ENCODE data around the gene COP1.

The COP1 gene

GRCh38 chr1:175976865-175977642, 230.0 kb downstream of the COP1 start:
- no peak for DNase-seq (ENCODE audit: low read depth in 2 of 3, low spot score in 1 of 3)

GRCh38 chr1:175969231-175969630, 237.9 kb downstream of the COP1 start:
- DNase-seq (ENCODE audit: low read depth in 2 of 3, low spot score in 1 of 3), result no peak

- no peak for DNase-seq (ENCODE audit: low read depth in 2 of 3, low spot score in 1 of 3)
These were observed 238.5 kb downstream of the COP1 start for GRCh38 chr1:175968486-175969172.

DNA sequence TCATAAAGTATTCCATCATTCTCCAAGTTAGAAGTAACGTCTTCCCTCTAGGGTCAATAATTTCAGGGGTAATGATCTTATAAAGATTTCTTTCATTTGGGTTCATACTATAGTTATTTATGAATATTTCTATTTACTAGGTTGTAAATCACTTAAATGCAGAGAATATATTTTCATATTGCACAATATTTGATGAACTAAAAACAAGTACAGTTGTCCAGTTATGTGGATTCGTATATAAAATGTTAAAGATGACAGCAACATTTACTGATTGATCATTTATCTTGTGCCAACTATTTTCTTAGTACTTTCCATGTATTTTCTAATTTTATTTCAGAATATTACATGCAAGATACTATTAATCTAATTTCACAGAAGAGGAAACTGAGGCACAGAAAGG, 243.3 kb downstream of the COP1 start:
- DNase-seq (ENCODE audit: low read depth in 2 of 3, low spot score in 1 of 3), result no peak

DNA sequence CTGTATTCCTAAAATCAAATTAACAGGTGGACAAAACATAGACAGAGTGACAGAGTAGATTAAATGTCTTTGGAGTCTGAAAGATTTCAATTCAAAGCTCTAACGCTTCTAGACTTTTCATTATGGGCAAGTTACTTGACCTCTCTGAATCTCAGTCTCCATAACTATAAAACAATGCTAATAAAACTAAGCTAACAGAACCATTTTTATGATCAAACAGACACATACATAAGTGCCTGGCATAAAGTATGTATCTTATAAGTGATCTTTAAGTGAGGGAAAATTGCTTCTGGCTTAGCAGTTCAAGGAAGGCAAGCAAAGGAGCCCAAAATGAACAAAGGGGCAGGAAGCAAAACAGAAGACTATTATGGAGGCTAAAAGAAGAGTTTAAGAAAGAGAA, 246.9 kb downstream of the COP1 start:
- DNase-seq (ENCODE audit: low read depth in 2 of 3, low spot score in 1 of 3), result no peak

- no peak for DNase-seq (ENCODE audit: low read depth in 2 of 3, low spot score in 1 of 3)
These were observed 255.5 kb downstream of the COP1 start for GRCh38 chr1:175951627-175952026.

GRCh38 chr1:175947771-175948170, 259.3 kb downstream of the COP1 start:
- no peak for DNase-seq (ENCODE audit: low read depth in 2 of 3, low spot score in 1 of 3)

DNA sequence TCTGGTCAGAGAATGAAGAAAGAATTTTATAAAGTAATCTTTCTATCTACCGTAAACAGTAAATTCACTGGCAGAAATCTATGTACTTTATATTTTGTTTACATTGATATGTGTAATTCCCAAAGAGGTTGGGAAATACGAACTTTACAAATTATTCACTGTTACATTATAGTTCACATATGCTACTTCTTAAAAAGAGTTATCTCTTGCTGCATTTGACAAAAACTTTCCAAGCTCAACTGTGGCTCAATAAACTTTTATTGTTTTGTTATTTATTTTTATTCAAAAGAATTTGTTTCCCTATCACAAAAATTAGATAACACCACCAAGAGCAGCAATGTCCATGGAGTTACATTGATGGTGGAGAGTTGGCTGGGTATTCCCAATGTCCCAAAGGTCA, 262.5 kb downstream of the COP1 start:
- no peak for DNase-seq (ENCODE audit: low read depth in 2 of 3, low spot score in 1 of 3)

GRCh38 chr1:175941164-175941563, 265.9 kb downstream of the COP1 start:
- DNase-seq (ENCODE audit: low read depth in 2 of 3, low spot score in 1 of 3), result no peak

- DNase-seq (ENCODE audit: low read depth in 2 of 3, low spot score in 1 of 3), result no peak
These were observed 270.4 kb downstream of the COP1 start for GRCh38 chr1:175936736-175937135.

GRCh38 chr1:175935566-175936115, 271.4 kb downstream of the COP1 start:
- no peak for DNase-seq (ENCODE audit: low read depth in 2 of 3, low spot score in 1 of 3)

- no peak for DNase-seq (ENCODE audit: low read depth in 2 of 3, low spot score in 1 of 3)
These were observed 271.9 kb downstream of the COP1 start for GRCh38 chr1:175935166-175935565.

DNA sequence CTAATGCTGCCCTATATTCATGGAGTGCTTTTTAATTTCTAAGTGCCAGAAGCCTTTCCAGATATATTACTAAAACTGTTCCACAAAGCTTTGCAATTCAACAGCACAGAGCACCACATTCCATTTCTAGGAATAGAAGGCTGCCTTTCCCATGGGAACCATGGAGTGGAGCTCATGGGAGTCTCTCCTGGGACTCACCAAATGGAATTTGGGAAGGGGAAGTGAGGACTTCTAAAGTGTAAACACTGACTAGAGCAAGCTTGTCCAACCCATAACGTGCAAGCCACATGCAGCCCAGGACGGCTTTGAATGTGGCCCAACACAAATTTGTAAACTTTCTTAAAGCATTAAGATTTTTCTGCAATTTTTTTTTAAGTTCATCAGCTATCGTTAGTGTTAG, 273.3 kb downstream of the COP1 start:
- no peak for DNase-seq (ENCODE audit: low read depth in 2 of 3, low spot score in 1 of 3)

GRCh38 chr1:175927944-175928343, 279.1 kb downstream of the COP1 start:
- no peak for DNase-seq (ENCODE audit: low read depth in 2 of 3, low spot score in 1 of 3)

DNA sequence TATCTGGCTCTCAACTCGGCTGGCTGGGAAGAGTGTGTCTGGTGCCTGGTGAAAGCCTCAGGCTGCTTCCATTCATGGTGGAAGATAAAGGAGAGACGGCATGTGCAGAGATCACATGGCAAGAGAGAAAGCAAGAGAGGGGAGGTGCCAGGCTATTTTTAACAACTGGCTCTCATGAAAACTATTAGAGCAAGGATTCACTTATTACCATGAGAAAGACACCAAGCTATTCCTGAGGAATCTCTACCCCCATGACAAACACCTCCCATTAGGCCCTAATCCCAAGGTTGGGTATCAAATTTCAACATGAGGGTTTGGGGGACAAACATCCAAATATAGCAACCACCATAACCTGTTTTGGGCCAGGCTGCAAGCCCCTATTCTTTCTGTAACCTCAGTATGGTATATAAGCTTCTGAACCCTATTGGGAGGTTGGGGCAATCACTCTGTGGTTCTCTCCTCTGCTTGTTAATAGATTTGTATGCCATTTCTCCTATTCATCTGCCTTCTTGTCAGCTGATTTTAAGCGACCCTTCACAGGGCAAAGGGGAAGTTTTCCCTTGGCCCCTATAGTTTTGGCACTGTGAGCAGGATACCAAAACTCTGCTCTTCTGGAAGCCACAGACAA, 284.7 kb downstream of the COP1 start:
- DNase-seq (ENCODE audit: low read depth in 2 of 3, low spot score in 1 of 3), result no peak

DNA sequence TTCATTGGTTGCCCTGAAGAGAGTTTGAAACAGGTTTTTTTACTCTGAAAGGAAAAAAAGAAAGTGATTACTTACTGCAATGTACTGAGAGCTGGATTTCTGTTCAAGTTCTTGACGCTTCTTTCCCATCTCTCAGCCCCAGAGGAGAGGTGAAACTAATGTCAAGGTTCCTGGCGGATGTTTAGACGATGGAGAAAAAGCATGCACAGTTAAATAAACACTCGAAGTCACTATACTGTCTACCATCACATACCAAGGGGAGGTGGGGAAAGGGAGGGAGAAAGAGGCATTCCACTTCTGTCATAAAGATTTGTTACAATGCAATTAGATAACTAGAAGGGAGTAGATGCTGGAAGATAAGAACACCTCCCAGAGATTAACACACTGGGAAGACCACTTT, 286.7 kb downstream of the COP1 start:
- DNase-seq (ENCODE audit: low read depth in 2 of 3, low spot score in 1 of 3), result no peak

DNA sequence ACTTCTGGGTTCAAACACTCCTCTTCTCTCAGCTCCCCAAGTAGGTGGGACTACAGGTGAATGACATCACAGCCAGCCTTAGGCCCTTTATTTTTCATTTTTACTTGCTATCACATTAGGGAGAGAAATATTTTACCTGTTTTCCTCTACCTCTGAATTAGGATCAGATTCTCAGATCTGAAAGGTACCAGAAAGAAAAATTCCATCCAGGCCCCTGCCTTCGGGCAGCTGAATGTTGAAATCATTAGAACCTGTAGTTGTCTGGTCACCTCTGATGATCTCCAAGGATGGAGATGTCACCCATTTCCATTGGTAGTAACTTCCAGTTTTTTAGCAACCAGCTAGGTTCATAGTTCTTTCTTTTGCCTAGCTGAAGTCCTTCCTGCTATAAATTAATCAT, 288.1 kb downstream of the COP1 start:
- no peak for DNase-seq (ENCODE audit: low read depth in 2 of 3, low spot score in 1 of 3)

DNA sequence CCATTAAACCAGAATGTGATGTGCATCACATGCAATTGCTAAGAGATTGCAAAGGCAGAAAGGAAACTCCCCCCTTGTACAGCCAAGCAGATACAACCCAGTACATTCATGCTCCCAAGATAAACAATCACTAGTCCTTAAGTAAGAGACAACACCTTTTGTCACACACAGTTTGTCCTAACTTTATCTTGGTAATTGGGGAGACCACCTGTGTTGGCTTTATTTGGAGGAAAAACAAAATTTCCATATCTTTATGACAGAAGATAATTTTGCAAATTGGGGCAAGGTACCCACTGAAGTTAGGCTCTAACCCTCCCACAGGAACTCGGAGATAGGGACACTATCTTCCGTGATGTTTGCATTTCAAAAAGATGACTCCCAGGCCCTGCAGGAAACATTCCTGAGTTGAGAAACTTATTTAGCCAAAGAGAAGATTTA, 288.7 kb downstream of the COP1 start:
- no peak for DNase-seq (ENCODE audit: low read depth in 2 of 3, low spot score in 1 of 3)

DNA sequence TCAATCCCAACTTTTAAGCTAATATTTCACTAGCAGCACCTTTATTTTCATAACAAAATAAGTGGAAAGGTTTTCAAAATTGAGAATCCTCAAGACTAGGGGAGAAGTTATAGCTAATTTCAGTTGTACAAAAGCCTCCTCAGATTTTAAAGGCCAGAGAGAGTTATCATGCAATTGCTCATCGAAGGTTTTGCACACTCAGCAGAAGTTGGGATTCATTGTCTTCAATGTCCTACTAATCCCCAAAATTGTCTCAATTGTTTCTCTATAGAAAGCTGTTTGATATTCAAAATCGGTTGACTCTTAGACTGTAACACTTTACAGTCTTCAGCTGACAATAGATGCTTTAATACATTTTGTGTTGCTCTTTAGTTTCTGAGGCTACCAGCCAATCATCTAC, 293.0 kb downstream of the COP1 start:
- no peak for DNase-seq (ENCODE audit: low read depth in 2 of 3, low spot score in 1 of 3)

- no peak for DNase-seq (ENCODE audit: low read depth in 2 of 3, low spot score in 1 of 3)
These were observed 295.9 kb downstream of the COP1 start for GRCh38 chr1:175911138-175911537.

- no peak for DNase-seq (ENCODE audit: low read depth in 2 of 3, low spot score in 1 of 3)
These were observed 300.7 kb downstream of the COP1 start for GRCh38 chr1:175906370-175906769.

- no peak for DNase-seq (ENCODE audit: low read depth in 2 of 3, low spot score in 1 of 3)
These were observed 302.3 kb downstream of the COP1 start for GRCh38 chr1:175904808-175905207.

Data from stimulated activated CD4-positive, alpha-beta T cell treated with anti-CD3 and anti-CD28 coated beads, Interleukin-12 subunit alpha, Interleukin-12 subunit beta, amount 100 ng/mL, for 48 hours (primary cell).